ENCODE measurements around the gene CIB4.

Gene CIB4

GRCh38 chr2:26613241-26614215 lies 27.6 kb downstream of the CIB4 start:
- TF ChIP-seq CTCF (IDR thresholded peaks at IDR 0.05; ENCODE audit: borderline replicate concordance, insufficient read depth, low read depth, low read length) = no peak
- H3K4me3 ChIP-seq (ENCODE audit: low read depth, low read length) = no peak overlapping the region

- no peak for TF ChIP-seq CTCF (IDR thresholded peaks at IDR 0.05; ENCODE audit: borderline replicate concordance, insufficient read depth, low read depth, low read length)
- no peak overlapping the region for H3K4me3 ChIP-seq (ENCODE audit: low read depth, low read length)
Measured at GRCh38 chr2:26612522-26613240, 28.5 kb downstream of the CIB4 start.

- TF ChIP-seq CTCF (IDR thresholded peaks at IDR 0.05; ENCODE audit: borderline replicate concordance, insufficient read depth, low read depth, low read length) = no peak
- no peak overlapping the region for H3K4me3 ChIP-seq (ENCODE audit: low read depth, low read length)
Measured at GRCh38 chr2:26612034-26612433, 29.1 kb downstream of the CIB4 start.

GRCh38 chr2:26610504-26611335 lies 30.4 kb downstream of the CIB4 start:
- TF ChIP-seq CTCF (IDR thresholded peaks at IDR 0.05; ENCODE audit: borderline replicate concordance, insufficient read depth, low read depth, low read length) = no peak
- H3K4me3 ChIP-seq (ENCODE audit: low read depth, low read length) = no peak overlapping the region

GRCh38 chr2:26609839-26610277 lies 31.3 kb downstream of the CIB4 start:
- TF ChIP-seq CTCF (IDR thresholded peaks at IDR 0.05; ENCODE audit: borderline replicate concordance, insufficient read depth, low read depth, low read length) = no peak
- no peak overlapping the region for H3K4me3 ChIP-seq (ENCODE audit: low read depth, low read length)

GRCh38 chr2:26609205-26609631 lies 31.9 kb downstream of the CIB4 start:
- no peak overlapping the region for H3K4me3 ChIP-seq (ENCODE audit: low read depth, low read length)
- no peak for TF ChIP-seq CTCF (IDR thresholded peaks at IDR 0.05; ENCODE audit: borderline replicate concordance, insufficient read depth, low read depth, low read length)

Measured in GM12875 (cell line).